GM21825 (cell line): ENCODE measurements around the gene LPIN2.

ENCODE experiments used
- ATAC-seq: cut with Tn5 transposase; IDR thresholded peaks from one replicate; pipeline ENCODE4 v1.9.1; 2021; ENCODE audit warnings: mild to moderate bottlenecking, moderate library complexity; ENCODE audit not compliant: unreplicated experiment

The LPIN2 gene

GRCh38 chr18:2964361-2965010, 48.5 kb downstream of the LPIN2 start:
- ATAC-seq: no peak
